Measurements from ENCODE around the gene ACP7.

The ACP7 gene

GRCh38 chr19:39150235-39150634 lies 66.1 kb downstream of the ACP7 start:
- no peak for DNase-seq (ENCODE audit: low read depth)

- no peak for DNase-seq (ENCODE audit: low read depth)
These were observed 66.8 kb downstream of the ACP7 start for GRCh38 chr19:39150807-39151600.

GRCh38 chr19:39152066-39152465 lies 67.9 kb downstream of the ACP7 start:
- peak; percentile 58 for DNase-seq (ENCODE audit: low read depth)

DNA sequence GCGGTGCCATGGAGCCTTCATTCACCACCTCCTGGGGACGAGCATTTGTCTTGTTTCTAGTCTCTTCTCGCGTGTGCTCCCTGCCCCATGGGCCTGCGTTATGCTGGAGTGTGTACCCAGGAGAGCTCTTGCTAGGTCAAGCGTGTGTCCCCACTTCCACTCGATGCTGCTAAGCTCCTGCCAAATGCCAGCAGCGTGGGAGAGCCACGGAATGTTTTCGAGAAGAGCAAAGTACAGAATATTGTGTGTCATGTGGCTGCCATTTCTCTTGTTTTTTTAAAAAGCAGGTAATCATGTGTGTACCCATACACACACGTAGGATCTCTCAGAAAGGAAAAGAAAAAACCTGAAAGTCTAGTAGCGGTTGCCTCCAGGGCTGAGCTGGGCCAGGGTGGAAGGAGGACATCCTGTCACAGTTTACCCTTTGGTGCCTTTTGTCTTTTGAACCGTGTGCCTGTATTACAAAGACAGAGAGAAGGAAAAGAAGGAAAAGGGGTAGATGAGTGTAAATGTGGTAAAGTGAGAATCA lies 70.0 kb downstream of the ACP7 start:
- no peak for DNase-seq (ENCODE audit: low read depth)

GRCh38 chr19:39154629-39155100 lies 70.5 kb downstream of the ACP7 start:
- peak; percentile 40 for DNase-seq (ENCODE audit: low read depth)

- no peak for DNase-seq (ENCODE audit: low read depth)
These were observed 71.0 kb downstream of the ACP7 start for GRCh38 chr19:39155114-39155700.

- no peak for DNase-seq (ENCODE audit: low read depth)
These were observed 71.6 kb downstream of the ACP7 start for GRCh38 chr19:39155741-39156140.

GRCh38 chr19:39156326-39157230 lies 72.4 kb downstream of the ACP7 start:
- no peak for DNase-seq (ENCODE audit: low read depth)

- DNase-seq (ENCODE audit: low read depth) = peak; percentile 30
These were observed 73.3 kb downstream of the ACP7 start for GRCh38 chr19:39157275-39157996.

- DNase-seq (ENCODE audit: low read depth) = no peak
These were observed 73.8 kb downstream of the ACP7 start for GRCh38 chr19:39157997-39158389.

- no peak for DNase-seq (ENCODE audit: low read depth)
These were observed 74.6 kb downstream of the ACP7 start for GRCh38 chr19:39158646-39159260.

DNA sequence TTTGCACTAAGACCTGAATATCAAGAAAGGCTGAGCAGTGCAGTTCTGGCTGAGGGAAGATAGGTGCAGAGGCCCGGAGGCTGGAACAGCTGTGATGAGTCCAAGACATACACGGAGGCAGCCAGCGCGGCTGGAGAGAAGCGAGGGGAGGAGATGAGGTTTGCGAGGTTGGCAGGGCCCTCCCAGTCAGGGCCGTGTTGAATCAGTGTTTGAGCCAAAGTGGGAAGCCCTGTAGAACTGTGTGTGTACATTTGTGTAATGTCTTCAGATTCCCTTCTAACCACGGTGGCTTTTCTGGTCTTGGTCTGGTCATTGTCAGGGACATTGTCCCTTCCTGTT lies 76.3 kb downstream of the ACP7 start:
- peak; percentile 84 for DNase-seq (ENCODE audit: low read depth)
